ENCODE data around the gene IL34.
A peak's percentile ranks its signal among the peaks of the same experiment; 100 is the strongest.

DNA sequence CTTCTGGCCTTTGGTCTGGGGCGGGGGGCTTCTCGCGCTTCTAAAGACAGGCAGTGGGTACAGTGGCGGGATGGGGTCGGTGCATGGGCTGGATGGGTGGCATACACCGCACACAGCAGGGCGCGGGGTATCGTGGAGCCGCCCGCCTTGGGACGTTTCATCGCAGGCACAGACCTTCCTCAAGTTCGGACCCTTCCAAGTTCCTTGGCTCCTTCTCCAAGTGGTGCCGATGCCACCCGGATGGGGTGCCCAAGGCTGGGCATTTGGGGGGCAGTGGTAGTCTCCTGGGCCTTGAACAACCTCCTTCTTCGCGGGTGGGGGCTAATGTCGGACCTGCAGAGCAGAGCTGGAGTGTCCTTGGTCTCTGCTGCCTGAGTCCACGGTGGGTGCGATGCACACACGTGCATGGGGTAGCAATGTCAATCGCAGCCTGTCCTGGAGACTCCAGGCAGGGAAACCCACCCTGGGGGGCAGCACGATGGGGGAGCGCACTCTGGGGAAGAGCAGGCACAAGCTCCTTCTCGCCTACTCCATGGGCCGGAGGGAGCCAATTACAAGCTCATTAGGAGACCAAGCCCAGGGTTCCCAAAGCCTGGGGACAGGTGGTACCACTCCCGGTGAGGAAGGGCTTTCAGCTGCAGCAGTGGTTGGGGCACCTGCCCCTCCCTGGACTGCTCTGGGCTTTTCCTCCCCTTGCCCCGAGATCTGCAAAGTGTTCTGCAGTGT lies 40.2 kb downstream of the IL34 start:
- TF ChIP-seq, protein P1, sequence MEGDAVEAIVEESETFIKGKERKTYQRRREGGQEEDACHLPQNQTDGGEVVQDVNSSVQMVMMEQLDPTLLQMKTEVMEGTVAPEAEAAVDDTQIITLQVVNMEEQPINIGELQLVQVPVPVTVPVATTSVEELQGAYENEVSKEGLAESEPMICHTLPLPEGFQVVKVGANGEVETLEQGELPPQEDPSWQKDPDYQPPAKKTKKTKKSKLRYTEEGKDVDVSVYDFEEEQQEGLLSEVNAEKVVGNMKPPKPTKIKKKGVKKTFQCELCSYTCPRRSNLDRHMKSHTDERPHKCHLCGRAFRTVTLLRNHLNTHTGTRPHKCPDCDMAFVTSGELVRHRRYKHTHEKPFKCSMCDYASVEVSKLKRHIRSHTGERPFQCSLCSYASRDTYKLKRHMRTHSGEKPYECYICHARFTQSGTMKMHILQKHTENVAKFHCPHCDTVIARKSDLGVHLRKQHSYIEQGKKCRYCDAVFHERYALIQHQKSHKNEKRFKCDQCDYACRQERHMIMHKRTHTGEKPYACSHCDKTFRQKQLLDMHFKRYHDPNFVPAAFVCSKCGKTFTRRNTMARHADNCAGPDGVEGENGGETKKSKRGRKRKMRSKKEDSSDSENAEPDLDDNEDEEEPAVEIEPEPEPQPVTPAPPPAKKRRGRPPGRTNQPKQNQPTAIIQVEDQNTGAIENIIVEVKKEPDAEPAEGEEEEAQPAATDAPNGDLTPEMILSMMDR (IDR thresholded peaks at IDR 0.05), result peak in 1 of 6 experiments; percentile 13
- no peak for TF ChIP-seq POLR2AphosphoS5 (IDR thresholded peaks at IDR 0.05)
- TF ChIP-seq POLR2A (IDR thresholded peaks at IDR 0.05), result peak in 1 of 4 donors; percentile 5
- TF ChIP-seq EP300 (IDR thresholded peaks at IDR 0.05), result no peak

Data from upper lobe of left lung (tissue), 4 donors.